IPS-15b (cell line): ENCODE measurements around the gene RC3H2.
"Not testable (repeated sequence)": the region's sequence is repeated elsewhere in the genome, so short reads cannot be mapped to it uniquely, and the experiment has no call there.

Experiments
- H3K27me3 ChIP-seq: one replicate; pipeline ENCODE4 v1.6.1; 2013; ENCODE audit warnings: low read length; ENCODE audit not compliant: control insufficient read depth, insufficient read depth
- H3K36me3 ChIP-seq: one replicate; pipeline ENCODE4 v1.6.1; 2013; ENCODE audit warnings: low read length; ENCODE audit not compliant: control insufficient read depth, insufficient read depth
- H3K4me1 ChIP-seq: one replicate; pipeline ENCODE4 v1.6.1; 2013; ENCODE audit warnings: mild to moderate bottlenecking, low read length; ENCODE audit not compliant: control insufficient read depth, insufficient read depth
- H3K4me3 ChIP-seq: one replicate; pipeline ENCODE4 v1.5.1; 2013; ENCODE audit warnings: low read depth, low read length
- H3K9ac ChIP-seq: one replicate; pipeline ENCODE4 v1.6.1; 2013; ENCODE audit warnings: low read depth, mild to moderate bottlenecking, low read length
- H3K9me3 ChIP-seq: one replicate; pipeline ENCODE4 v1.6.1; 2013; ENCODE audit warnings: mild to moderate bottlenecking, low read length; ENCODE audit not compliant: control insufficient read depth, insufficient read depth

RC3H2 gene

GRCh38 chr9:122837266-122837850, 67.8 kb downstream of the RC3H2 start:
- Histone ChIP-seq H3K4me1 (no peaks in the 10 kb centered on the region), H3K36me3 (no peaks in the 10 kb centered on the region), H3K9me3 (no peaks in the 10 kb centered on the region), H3K27me3 (no peaks in the 10 kb centered on the region), H3K4me3 (no peak overlapping the region), H3K9ac (no peak overlapping the region)

GRCh38 chr9:122835313-122835731, 69.8 kb downstream of the RC3H2 start:
- Histone ChIP-seq H3K4me3 (no peak overlapping the region), H3K9ac (no peak overlapping the region), H3K36me3 (no peaks in the 10 kb centered on the region), H3K9me3 (no peaks in the 10 kb centered on the region), H3K27me3 (no peaks in the 10 kb centered on the region), H3K4me1 (no peaks in the 10 kb centered on the region)

GRCh38 chr9:122832194-122832593, 73.0 kb downstream of the RC3H2 start:
- H3K27me3 ChIP-seq, result no peaks in the 10 kb centered on the region
- H3K9ac ChIP-seq, result no peak overlapping the region
- H3K9me3 ChIP-seq, result no peaks in the 10 kb centered on the region
- H3K36me3 ChIP-seq, result no peaks in the 10 kb centered on the region
- no peaks in the 10 kb centered on the region for H3K4me1 ChIP-seq
- H3K4me3 ChIP-seq, result no peak overlapping the region

- peaks cover 11% of the 10 kb centered on the region for H3K36me3 ChIP-seq
- not testable (repeated sequence) for H3K9me3 ChIP-seq, H3K4me1 ChIP-seq, H3K9ac ChIP-seq, H3K27me3 ChIP-seq, H3K4me3 ChIP-seq
Observed at GRCh38 chr9:122828965-122829284, 76.2 kb downstream of the RC3H2 start.

GRCh38 chr9:122827761-122828093, 77.4 kb downstream of the RC3H2 start:
- no peaks in the 10 kb centered on the region for H3K27me3 ChIP-seq
- H3K9me3 ChIP-seq, result no peaks in the 10 kb centered on the region
- peaks cover 17% of the 10 kb centered on the region for H3K36me3 ChIP-seq
- peak overlapping the region; percentile 27 for H3K9ac ChIP-seq
- H3K4me3 ChIP-seq, result peak overlapping the region; percentile 75
- H3K4me1 ChIP-seq, result no peaks in the 10 kb centered on the region

- H3K36me3 ChIP-seq, result peaks cover 23% of the 10 kb centered on the region
- no peak overlapping the region for H3K4me3 ChIP-seq
- H3K27me3 ChIP-seq, result no peaks in the 10 kb centered on the region
- no peak overlapping the region for H3K9ac ChIP-seq
- no peaks in the 10 kb centered on the region for H3K9me3 ChIP-seq
- H3K4me1 ChIP-seq, result no peaks in the 10 kb centered on the region
Observed at GRCh38 chr9:122822938-122823337, 82.2 kb downstream of the RC3H2 start.

GRCh38 chr9:122822056-122822455, 83.1 kb downstream of the RC3H2 start:
- Histone ChIP-seq H3K36me3 (peaks cover 23% of the 10 kb centered on the region), H3K9ac (no peak overlapping the region), H3K4me1 (no peaks in the 10 kb centered on the region), H3K9me3 (no peaks in the 10 kb centered on the region), H3K27me3 (no peaks in the 10 kb centered on the region), H3K4me3 (no peak overlapping the region)

GRCh38 chr9:122821278-122821943, 83.7 kb downstream of the RC3H2 start:
- H3K9me3 ChIP-seq, result no peaks in the 10 kb centered on the region
- H3K4me1 ChIP-seq, result no peaks in the 10 kb centered on the region

GRCh38 chr9:122820490-122820845, 84.7 kb downstream of the RC3H2 start:
- no peak overlapping the region for H3K4me3 ChIP-seq
- no peaks in the 10 kb centered on the region for H3K27me3 ChIP-seq
- H3K36me3 ChIP-seq, result peaks cover 16% of the 10 kb centered on the region
- no peaks in the 10 kb centered on the region for H3K4me1 ChIP-seq
- H3K9me3 ChIP-seq, result no peaks in the 10 kb centered on the region
- no peak overlapping the region for H3K9ac ChIP-seq

More at GRCh38 chr9:122821278-122821943, 83.7 kb downstream of the RC3H2 start:
- H3K4me3 ChIP-seq, result no peak overlapping the region
- H3K9ac ChIP-seq, result no peak overlapping the region
- no peaks in the 10 kb centered on the region for H3K27me3 ChIP-seq
- peaks cover 21% of the 10 kb centered on the region for H3K36me3 ChIP-seq

- Histone ChIP-seq H3K36me3 (peaks cover 16% of the 10 kb centered on the region), H3K9me3 (no peaks in the 10 kb centered on the region), H3K9ac (no peak overlapping the region), H3K4me3 (no peak overlapping the region), H3K4me1 (no peaks in the 10 kb centered on the region), H3K27me3 (no peaks in the 10 kb centered on the region)
Observed at GRCh38 chr9:122819791-122820489, 85.2 kb downstream of the RC3H2 start.

GRCh38 chr9:122819326-122819725, 85.8 kb downstream of the RC3H2 start:
- Histone ChIP-seq H3K4me1 (no peaks in the 10 kb centered on the region), H3K9ac (no peak overlapping the region), H3K4me3 (no peak overlapping the region), H3K36me3 (peaks cover 16% of the 10 kb centered on the region), H3K27me3 (no peaks in the 10 kb centered on the region), H3K9me3 (no peaks in the 10 kb centered on the region)

- Histone ChIP-seq H3K27me3 (no peaks in the 10 kb centered on the region), H3K9ac (no peak overlapping the region), H3K9me3 (no peaks in the 10 kb centered on the region), H3K4me1 (no peaks in the 10 kb centered on the region), H3K4me3 (no peak overlapping the region), H3K36me3 (peaks cover 2% of the 10 kb centered on the region)
Observed at GRCh38 chr9:122816163-122816867, 88.8 kb downstream of the RC3H2 start.
